Amniotic stem cell (primary cell): ENCODE results near the gene CCDC86.
"Not testable (repeated sequence)": the region's sequence is repeated elsewhere in the genome, so short reads cannot be mapped to it uniquely, and the experiment has no call there.

Source experiments
- DNase-seq: peaks from one replicate; lab custom pipeline; 2025; lab: John Stamatoyannopoulos, UW

Gene CCDC86

DNA sequence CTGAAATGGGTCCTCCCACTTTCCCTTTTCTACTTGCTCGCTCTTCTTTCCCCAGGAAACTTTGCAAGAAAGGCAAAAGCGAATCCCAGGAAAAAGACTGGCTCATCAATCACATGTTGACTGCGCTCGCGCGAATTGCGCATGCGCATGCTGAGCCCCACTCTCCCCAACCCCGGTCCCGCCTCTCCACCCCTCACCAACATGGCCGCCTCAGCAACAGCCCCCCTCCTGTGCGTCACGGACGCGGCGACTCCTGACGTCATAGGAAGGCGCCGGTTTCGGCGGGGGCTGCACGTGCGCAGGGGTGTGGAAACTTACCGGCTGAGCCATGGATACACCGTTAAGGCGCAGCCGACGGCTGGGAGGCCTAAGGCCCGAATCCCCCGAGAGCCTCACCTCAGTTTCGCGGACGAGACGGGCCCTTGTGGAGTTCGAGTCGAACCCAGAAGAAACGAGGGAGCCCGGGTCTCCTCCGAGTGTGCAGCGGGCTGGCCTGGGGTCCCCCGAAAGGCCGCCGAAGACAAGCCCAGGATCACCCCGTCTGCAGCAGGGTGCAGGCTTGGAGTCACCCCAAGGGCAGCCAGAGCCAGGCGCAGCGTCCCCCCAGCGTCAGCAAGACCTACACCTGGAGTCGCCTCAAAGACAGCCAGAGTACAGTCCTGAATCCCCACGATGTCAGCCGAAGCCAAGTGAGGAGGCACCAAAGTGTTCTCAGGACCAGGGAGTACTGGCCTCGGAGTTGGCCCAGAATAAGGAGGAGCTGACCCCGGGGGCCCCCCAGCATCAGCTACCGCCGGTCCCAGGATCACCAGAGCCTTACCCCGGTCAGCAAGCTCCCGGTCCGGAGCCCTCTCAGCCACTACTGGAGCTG, at the start of gene CCDC86:
Gene CCDC86 (plus strand): TSS at position 317 of the 871 bp plus-strand sequence. CDS start 12 bp downstream, at position 329.
- peak; percentile 77 for DNase-seq

GRCh38 chr11:60792521-60792920, 49.4 kb upstream of the CCDC86 start:
- no peak for DNase-seq

GRCh38 chr11:60795291-60795690, 46.6 kb upstream of the CCDC86 start:
- DNase-seq, result no peak

- no peak for DNase-seq
Observed at GRCh38 chr11:60797846-60798630, 43.9 kb upstream of the CCDC86 start.

DNA sequence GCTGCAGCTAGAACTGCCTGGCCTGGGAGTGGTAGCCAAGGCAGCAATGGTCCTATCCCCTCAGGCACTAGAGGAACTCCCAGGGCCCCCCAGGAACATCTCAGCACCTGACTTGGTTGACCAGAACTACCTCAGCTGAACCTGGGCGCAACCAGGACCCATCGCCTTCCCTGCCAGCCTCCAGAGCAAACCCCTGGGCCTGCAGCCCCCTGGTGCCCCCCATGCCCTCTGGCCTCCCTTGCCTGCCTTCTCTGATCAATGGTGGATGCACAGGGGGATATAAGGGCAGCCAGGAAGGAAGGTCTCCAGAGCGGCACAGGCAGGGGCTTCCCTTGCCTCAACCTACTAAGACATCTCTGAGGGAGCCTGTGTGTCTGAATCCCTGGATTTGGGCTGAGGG, 43.3 kb upstream of the CCDC86 start:
- no peak for DNase-seq

DNA sequence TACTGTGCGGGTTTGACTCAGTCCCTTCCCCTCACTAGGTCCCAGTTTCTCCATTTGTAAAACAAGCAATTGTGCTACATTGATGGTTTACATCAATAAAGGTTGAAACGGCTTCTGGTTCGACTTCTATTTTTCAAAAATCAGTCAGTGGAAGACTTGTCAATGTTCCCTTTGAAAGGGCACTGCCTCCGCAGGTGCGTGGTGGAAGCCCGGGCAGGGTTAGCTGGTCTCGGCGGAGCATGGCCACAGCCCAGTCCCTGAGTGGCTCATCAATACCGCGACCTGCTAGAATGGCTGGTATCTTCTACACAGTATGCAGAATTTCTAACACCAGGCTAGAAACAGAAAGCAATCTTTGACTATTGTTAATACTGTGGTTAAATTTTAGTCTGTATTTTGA, 40.7 kb upstream of the CCDC86 start:
- DNase-seq, result no peak

- no peak for DNase-seq
Observed at GRCh38 chr11:60803273-60803936, 38.5 kb upstream of the CCDC86 start.

- no peak for DNase-seq
Observed at GRCh38 chr11:60809249-60809648, 32.7 kb upstream of the CCDC86 start.

DNA sequence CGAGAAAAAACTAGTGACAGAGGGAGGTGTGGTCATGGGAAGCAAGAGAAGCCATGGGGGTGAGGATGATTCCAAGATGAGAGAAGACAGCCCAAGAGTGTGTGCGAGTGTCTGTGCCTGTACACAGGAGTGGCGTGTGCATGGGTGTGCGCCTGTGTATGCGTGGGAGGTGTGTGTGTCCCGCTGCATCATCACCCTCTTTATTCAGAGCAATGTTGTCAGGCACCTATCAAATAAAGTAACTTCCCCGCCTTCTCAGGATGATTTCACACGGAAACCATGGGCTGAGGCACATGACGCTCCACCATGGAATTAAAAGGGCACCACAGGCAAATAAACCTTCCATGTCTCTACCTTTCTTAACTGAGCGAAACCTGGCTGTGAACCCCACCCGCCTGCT, 32.2 kb upstream of the CCDC86 start:
- no peak for DNase-seq

- DNase-seq, result no peak
Observed at GRCh38 chr11:60810151-60810550, 31.8 kb upstream of the CCDC86 start.

- no peak for DNase-seq
Observed at GRCh38 chr11:60810569-60810968, 31.3 kb upstream of the CCDC86 start.

DNA sequence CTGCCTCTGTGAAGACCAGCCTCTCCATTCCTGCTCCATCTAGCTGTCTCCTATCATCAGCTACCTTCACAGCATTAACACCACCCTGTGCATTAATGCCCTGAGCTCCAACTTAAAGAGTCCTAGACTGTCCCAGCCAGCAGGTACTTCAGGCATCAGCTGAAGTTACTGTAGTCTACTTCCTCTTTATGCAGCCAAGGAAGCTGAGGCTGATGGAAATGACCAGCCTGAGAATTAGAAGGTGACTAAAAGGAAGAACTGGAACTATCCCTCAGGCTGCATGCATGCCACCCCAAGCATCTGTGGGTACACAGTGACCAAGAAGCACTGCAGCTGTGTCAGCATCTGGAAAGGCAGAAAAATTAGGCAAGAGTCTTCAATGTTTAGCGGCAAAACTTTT, 28.6 kb upstream of the CCDC86 start:
- no peak for DNase-seq

GRCh38 chr11:60814112-60814511, 27.8 kb upstream of the CCDC86 start:
- no peak for DNase-seq

- DNase-seq, result no peak
Observed at GRCh38 chr11:60816590-60817157, 25.2 kb upstream of the CCDC86 start.

- DNase-seq, result no peak
Observed at GRCh38 chr11:60818057-60818456, 23.9 kb upstream of the CCDC86 start.

DNA sequence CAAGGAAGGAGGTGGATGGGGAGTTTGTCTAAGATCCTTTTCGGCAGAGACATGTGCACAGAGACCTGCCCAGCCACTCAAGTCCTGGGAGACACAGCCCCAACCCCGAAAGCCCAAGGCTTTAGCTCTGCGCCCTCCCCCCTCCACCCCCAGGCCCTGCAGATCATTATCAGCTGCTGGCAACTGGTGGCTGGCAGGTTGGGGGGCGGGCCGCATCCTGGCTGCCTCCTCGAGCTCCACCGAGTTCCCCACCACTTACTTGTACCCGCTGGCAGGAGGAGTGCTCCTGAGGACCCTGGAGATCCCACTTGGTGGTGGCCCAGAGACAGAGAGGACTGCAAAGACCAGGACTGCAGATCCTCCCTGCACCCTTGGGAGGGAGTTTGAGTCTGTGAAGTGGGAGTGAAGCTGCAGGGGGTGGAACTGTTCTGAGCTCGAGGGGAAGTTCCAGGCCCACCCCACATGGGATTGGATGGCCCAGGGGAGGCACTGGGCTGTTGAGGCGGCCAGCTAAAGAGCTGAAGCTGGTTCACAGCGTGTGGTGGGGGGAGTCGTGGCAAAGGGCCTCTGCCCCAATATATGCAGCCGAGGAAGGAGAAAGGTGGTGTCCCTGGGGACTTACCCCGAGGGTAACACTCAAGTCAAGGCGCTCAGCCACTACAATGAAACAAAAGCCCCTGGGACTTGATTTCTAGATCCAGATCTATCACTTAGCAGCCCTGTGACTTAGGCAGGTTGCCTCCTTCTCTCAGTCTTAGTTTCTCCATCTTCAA, 19.9 kb upstream of the CCDC86 start:
- no peak for DNase-seq

DNA sequence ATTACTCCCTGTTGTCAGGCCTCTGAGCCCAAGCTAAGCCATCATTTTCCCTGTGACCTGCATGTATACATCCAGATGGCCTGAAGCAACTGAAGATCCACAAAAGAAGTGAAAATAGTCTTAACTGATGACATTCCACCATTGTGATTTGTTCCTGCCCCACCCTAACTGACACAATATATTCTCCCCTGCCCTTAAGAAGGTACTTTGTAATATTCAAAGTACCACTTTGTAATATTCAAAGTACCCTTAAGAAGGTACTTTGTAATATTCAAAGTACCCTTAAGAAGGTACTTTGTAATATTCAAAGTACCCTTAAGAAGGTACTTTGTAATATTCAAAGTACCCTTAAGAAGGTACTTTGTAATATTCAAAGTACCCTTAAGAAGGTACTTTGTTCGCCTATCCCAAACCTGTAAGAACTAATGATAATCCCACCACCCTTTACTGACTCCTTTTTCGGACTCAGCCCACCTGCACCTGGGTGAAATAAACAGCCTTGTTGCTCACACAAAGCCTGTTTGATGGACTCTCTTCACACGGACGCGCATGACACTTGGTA, 18.1 kb upstream of the CCDC86 start:
- not testable (repeated sequence) for DNase-seq

DNA sequence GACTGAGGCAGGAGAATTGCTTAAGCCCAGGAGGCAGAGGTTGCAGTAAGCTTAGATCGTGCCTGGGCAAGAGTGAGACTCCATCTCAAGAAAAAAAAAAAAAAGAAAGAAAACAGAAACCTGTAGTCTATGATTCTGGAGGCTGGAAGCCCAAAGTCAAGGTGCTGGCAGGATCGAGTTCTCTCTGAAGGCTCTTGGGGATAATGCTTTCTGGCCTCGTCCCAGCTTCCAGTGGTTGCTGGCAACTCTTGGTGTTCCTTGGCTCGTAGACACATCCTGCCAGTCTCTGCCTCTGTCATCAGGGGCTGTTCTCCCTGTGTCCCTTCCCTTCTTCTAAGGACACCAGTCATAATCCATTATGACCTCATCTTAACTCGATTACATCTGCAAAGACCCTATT, 16.8 kb upstream of the CCDC86 start:
- no peak for DNase-seq

DNA sequence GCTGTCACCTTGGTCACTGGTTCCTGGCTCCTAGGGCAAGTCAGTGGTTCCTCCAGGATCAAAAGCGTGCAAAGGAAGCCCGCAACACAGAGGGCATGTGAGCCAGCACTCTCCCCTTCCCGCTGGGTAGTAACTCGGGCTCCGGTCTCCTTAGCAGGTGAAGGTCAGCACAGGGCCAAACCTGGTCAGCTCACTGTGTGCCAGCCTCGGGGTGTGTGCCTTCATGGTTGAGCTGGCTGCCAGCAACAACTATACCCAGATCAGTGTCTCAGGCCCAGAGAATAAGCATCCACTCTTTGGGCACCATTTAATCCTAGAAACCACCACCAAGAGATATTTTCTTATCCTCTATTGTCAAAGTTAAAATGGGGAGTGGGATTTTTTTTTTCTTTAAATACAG, 16.1 kb upstream of the CCDC86 start:
- no peak for DNase-seq

GRCh38 chr11:60830478-60831142, 11.3 kb upstream of the CCDC86 start:
- no peak for DNase-seq

DNA sequence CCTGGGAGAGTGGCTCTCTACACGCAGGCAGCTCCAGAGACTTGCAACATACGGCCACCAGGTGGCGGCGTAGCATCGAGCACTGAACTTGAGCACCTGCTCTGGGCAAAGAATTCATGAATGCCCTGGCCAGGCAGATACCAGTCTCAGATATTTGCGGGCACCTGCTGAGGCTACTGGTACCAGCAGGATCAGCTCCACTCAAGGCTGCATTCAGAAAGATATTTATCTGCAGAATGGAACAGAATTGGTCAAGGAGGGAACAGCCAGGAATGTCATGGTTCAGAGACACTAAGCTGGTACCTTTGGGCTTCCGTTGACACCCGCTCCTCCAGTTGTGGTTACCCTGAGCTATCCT, 10.8 kb upstream of the CCDC86 start:
- peak; percentile 54 for DNase-seq
